ENCODE data around the gene BMP8A.
A peak's percentile ranks its signal among the peaks of the same experiment; 100 is the strongest.
"Not testable (repeated sequence)": the region's sequence is repeated elsewhere in the genome, so short reads cannot be mapped to it uniquely, and the experiment has no call there.

Gene BMP8A

GRCh38 chr1:39491146-39491921 lies at the start of gene BMP8A:
BMP8A (plus strand) TSS chr1:39491636; CDS start chr1:39491992, 356 bp downstream.
- DNase-seq (ENCODE audit: extremely low read depth in 1 of 2, low read depth in 1 of 2) = peak; percentile 42 to 47

GRCh38 chr1:39441797-39442196 lies 49.6 kb upstream of the BMP8A start:
- DNase-seq (ENCODE audit: extremely low read depth in 1 of 2, low read depth in 1 of 2) = no peak

GRCh38 chr1:39445573-39445972 lies 45.9 kb upstream of the BMP8A start:
- DNase-seq (ENCODE audit: extremely low read depth in 1 of 2, low read depth in 1 of 2) = no peak

GRCh38 chr1:39446986-39447567 lies 44.4 kb upstream of the BMP8A start:
- DNase-seq (ENCODE audit: extremely low read depth in 1 of 2, low read depth in 1 of 2) = no peak

- not testable (repeated sequence) for DNase-seq (ENCODE audit: extremely low read depth in 1 of 2, low read depth in 1 of 2)
Measured at GRCh38 chr1:39450041-39450440, 41.4 kb upstream of the BMP8A start.

- DNase-seq (ENCODE audit: extremely low read depth in 1 of 2, low read depth in 1 of 2) = no peak
Measured at GRCh38 chr1:39450956-39451606, 40.4 kb upstream of the BMP8A start.

GRCh38 chr1:39452081-39452480 lies 39.4 kb upstream of the BMP8A start:
- no peak for DNase-seq (ENCODE audit: extremely low read depth in 1 of 2, low read depth in 1 of 2)

GRCh38 chr1:39452540-39452939 lies 38.9 kb upstream of the BMP8A start:
- no peak for DNase-seq (ENCODE audit: extremely low read depth in 1 of 2, low read depth in 1 of 2)

GRCh38 chr1:39453603-39454002 lies 37.8 kb upstream of the BMP8A start:
- DNase-seq (ENCODE audit: extremely low read depth in 1 of 2, low read depth in 1 of 2) = no peak

GRCh38 chr1:39458991-39459390 lies 32.4 kb upstream of the BMP8A start:
- no peak for DNase-seq (ENCODE audit: extremely low read depth in 1 of 2, low read depth in 1 of 2)

GRCh38 chr1:39462074-39462473 lies 29.4 kb upstream of the BMP8A start:
- no peak for DNase-seq (ENCODE audit: extremely low read depth in 1 of 2, low read depth in 1 of 2)

GRCh38 chr1:39466413-39467107 lies 24.9 kb upstream of the BMP8A start:
- no peak for DNase-seq (ENCODE audit: extremely low read depth in 1 of 2, low read depth in 1 of 2)

GRCh38 chr1:39467108-39467720 lies 24.2 kb upstream of the BMP8A start:
- not testable (repeated sequence) for DNase-seq (ENCODE audit: extremely low read depth in 1 of 2, low read depth in 1 of 2)

GRCh38 chr1:39469150-39469549 lies 22.3 kb upstream of the BMP8A start:
- DNase-seq (ENCODE audit: extremely low read depth in 1 of 2, low read depth in 1 of 2) = no peak

GRCh38 chr1:39470040-39470439 lies 21.4 kb upstream of the BMP8A start:
- no peak for DNase-seq (ENCODE audit: extremely low read depth in 1 of 2, low read depth in 1 of 2)

GRCh38 chr1:39472826-39473225 lies 18.6 kb upstream of the BMP8A start:
- no peak for DNase-seq (ENCODE audit: extremely low read depth in 1 of 2, low read depth in 1 of 2)

- DNase-seq (ENCODE audit: extremely low read depth in 1 of 2, low read depth in 1 of 2) = no peak
Measured at GRCh38 chr1:39473324-39473723, 18.1 kb upstream of the BMP8A start.

GRCh38 chr1:39474810-39475209 lies 16.6 kb upstream of the BMP8A start:
- no peak for DNase-seq (ENCODE audit: extremely low read depth in 1 of 2, low read depth in 1 of 2)

- DNase-seq (ENCODE audit: extremely low read depth in 1 of 2, low read depth in 1 of 2) = not testable (repeated sequence)
Measured at GRCh38 chr1:39475551-39475950, 15.9 kb upstream of the BMP8A start.

GRCh38 chr1:39478126-39478915 lies 13.1 kb upstream of the BMP8A start:
- DNase-seq (ENCODE audit: extremely low read depth in 1 of 2, low read depth in 1 of 2) = no peak
